Esophagus squamous epithelium (tissue), 5 donors: Measurements from ENCODE around the gene TTC13. TPM values are rescaled to one million over a fixed set of nuclear protein-coding genes. Genes with fewer than 3 reads are reported as not detected.

Experiments
- DNase-seq: peaks from one replicate; lab custom pipeline; 2025; lab: John Stamatoyannopoulos, UW
- H3K27ac ChIP-seq, 4 donors: fragments of 200-600 bp; sonication (generic); one replicate each; pipeline ENCODE4 v1.5.1; 2016 to 2019; ENCODE audit warnings: mild to moderate bottlenecking in 1 of 4
- H3K27me3 ChIP-seq, 4 donors: fragments of 200-600 bp; sonication (generic); 1 replicate in 3 of 4; 2 replicates in 1 of 4; pipeline versions ENCODE4 v1.5.1 to v1.6.0; 2017 to 2021; ENCODE audit warnings: antibody characterized with exemption in 1 of 4
- H3K36me3 ChIP-seq, 3 donors: fragments of 200-600 bp; sonication (generic); one replicate each; pipeline ENCODE4 v1.5.1; 2016 to 2019
- H3K4me1 ChIP-seq, 3 donors: fragments of 200-600 bp; sonication (generic); one replicate each; pipeline ENCODE4 v1.5.1; 2017 to 2019
- H3K4me3 ChIP-seq, 4 donors: fragments of 200-600 bp; sonication (generic); 1 replicate in 3 of 4; 2 replicates in 1 of 4; pipeline ENCODE4 v1.5.1; 2016 to 2019; ENCODE audit warnings: mild to moderate bottlenecking in 2 of 4, moderate library complexity in 1 of 4
- H3K9me3 ChIP-seq, 3 donors: fragments of 200-600 bp; sonication (generic); one replicate each; pipeline ENCODE4 v1.5.1; 2016 to 2019
- CTCF ChIP-seq, 6 experiments: fragments of 450-650 bp in 4 of 6; fragments of 200-600 bp in 2 of 6; sonication (generic) in 2 of 6; IDR thresholded peaks; one replicate each; pipeline ENCODE4 v1.5.1; 2016 to 2019; ENCODE audit warnings: antibody characterized with exemption in 6 of 6, mild to moderate bottlenecking in 4 of 6, moderate library complexity in 4 of 6
- POLR2A ChIP-seq, 4 donors: fragments of 450-650 bp; IDR thresholded peaks; one replicate each; pipeline ENCODE4 v1.6.1; 2017; ENCODE audit warnings: antibody characterized with exemption in 4 of 4, mild to moderate bottlenecking in 4 of 4, moderate library complexity in 3 of 4
- WGBS, 2 donors: methylation state at CpG; one replicate each; pipeline ENCODE4 v1.1.5; 2018; 5-methylcytosine and 5-hydroxymethylcytosine counted together
- intact Hi-C: fragments of 100-400 bp; cut with DNase I; formaldehyde crosslinking; loops from one replicate; pipeline ENCODE4 v1.15.0; 2022
- total RNA-seq, 4 donors: library from RNA; depleted of rRNA; stranded (reverse); fragments of >200 nt; gene quantifications; one replicate each; pipeline ENCODE4 v1.1.0, GENCODE V29; 2016
- donor health status: DM: yes; HTN: yes; CAD: no.

Gene TTC13
- total RNA-seq, 4 donors from 2014 or later: 7.7 to 18.0 (median 11.3) TPM

GRCh38 chr1:230868736-230869385 is 109.8 kb downstream of the TTC13 start:
- WGBS, 2 donors: 8 to 12% methylated on average over 12 to 14 of the region's 40 CpGs
- Histone ChIP-seq H3K36me3 (no peaks in the 10 kb centered on the region), H3K9me3 (no peaks in the 10 kb centered on the region), H3K4me3 (peak overlapping the region; percentile 73 to 98 (median 86)), H3K27me3 (peaks cover 0 to 4% (median 0%) of the 10 kb centered on the region in 4 donors), H3K27ac (peak overlapping the region; percentile 74 to 90 (median 82)), H3K4me1 (peaks cover 2 to 50% (median 20%) of the 10 kb centered on the region in 3 donors)
- intact Hi-C loops: no loop called here
- no peak for DNase-seq
- TF ChIP-seq POLR2A (IDR thresholded peaks at IDR 0.05): no peak
- TF ChIP-seq CTCF (IDR thresholded peaks at IDR 0.05): no peak

- Histone ChIP-seq H3K9me3 (no peaks in the 10 kb centered on the region), H3K36me3 (no peaks in the 10 kb centered on the region), H3K27ac (peak within 1 kb of the TSS; percentile 74 to 90 (median 82)), H3K27me3 (peaks cover 0 to 4% (median 0%) of the 10 kb centered on the region in 4 donors), H3K4me1 (peaks cover 2 to 58% (median 27%) of the 10 kb centered on the region in 3 donors), H3K4me3 (peak within 1 kb of the TSS; percentile 73 to 98 (median 86))
- TF ChIP-seq POLR2A (IDR thresholded peaks at IDR 0.05) (peak in 1 of 4 donors; percentile 60), CTCF (IDR thresholded peaks at IDR 0.05) (no peak)
- 0 to 5% methylated on average over 1 to 4 of the region's 96 CpGs for WGBS, 2 donors
- DNase-seq: no peak
- intact Hi-C loops: no loop called here
These were observed 110.5 kb downstream of the TTC13 start, which contains the start of gene C1orf198 for GRCh38 chr1:230867903-230868735. C1orf198 (minus strand) TSS chr1:230868521; CDS start chr1:230868512, 9 bp downstream.

GRCh38 chr1:230867101-230867902 is 111.4 kb downstream of the TTC13 start:
- no peak for DNase-seq
- WGBS, 2 donors: 25 to 29% methylated on average over 14 to 15 of the region's 17 CpGs
- no peaks in the 10 kb centered on the region for H3K9me3 ChIP-seq
- no peaks in the 10 kb centered on the region for H3K36me3 ChIP-seq
- peaks cover 0 to 4% (median 0%) of the 10 kb centered on the region in 4 donors for H3K27me3 ChIP-seq
- intact Hi-C loops: no loop called here
- peak overlapping the region; percentile 74 to 90 (median 82) for H3K27ac ChIP-seq
- H3K4me3 ChIP-seq: peak overlapping the region; percentile 73 to 98 (median 86)
- peaks cover 2 to 66% (median 30%) of the 10 kb centered on the region in 3 donors for H3K4me1 ChIP-seq
- no peak for TF ChIP-seq POLR2A (IDR thresholded peaks at IDR 0.05)
- TF ChIP-seq CTCF (IDR thresholded peaks at IDR 0.05): no peak

- DNase-seq: no peak
- Histone ChIP-seq H3K27me3 (peaks cover 0 to 4% (median 0%) of the 10 kb centered on the region in 4 donors), H3K36me3 (no peaks in the 10 kb centered on the region), H3K4me1 (peaks cover 2 to 75% (median 35%) of the 10 kb centered on the region in 3 donors), H3K9me3 (no peaks in the 10 kb centered on the region), H3K27ac (peak overlapping the region in 3 of 4 donors; percentile 74 to 90 (median 88)), H3K4me3 (peak overlapping the region; percentile 73 to 98 (median 86))
- intact Hi-C loops: no loop called here
- WGBS, 2 donors: 68 to 70% methylated on average over 8 of the region's 9 CpGs
- TF ChIP-seq POLR2A (IDR thresholded peaks at IDR 0.05) (no peak), CTCF (IDR thresholded peaks at IDR 0.05) (no peak)
These were observed 112.2 kb downstream of the TTC13 start for GRCh38 chr1:230866171-230867070.
